DND-41 (cell line): ENCODE data around the gene ZNF79.

Experiments
- CTCF ChIP-seq: IDR thresholded peaks from 2 replicates; pipeline ENCODE4 v1.5.1; 2012; ENCODE audit warnings: borderline replicate concordance, low read length, moderate library complexity, mild to moderate bottlenecking; ENCODE audit not compliant: poor library complexity, severe bottlenecking; ENCODE audit errors: extremely low read depth
- EZH2 ChIP-seq: IDR thresholded peaks from 3 replicates; pipeline ENCODE4 v1.6.1; 2012; ENCODE audit warnings: borderline replicate concordance, low read depth, mild to moderate bottlenecking, moderate library complexity, low read length, inconsistent platforms; ENCODE audit not compliant: severe bottlenecking

DNA sequence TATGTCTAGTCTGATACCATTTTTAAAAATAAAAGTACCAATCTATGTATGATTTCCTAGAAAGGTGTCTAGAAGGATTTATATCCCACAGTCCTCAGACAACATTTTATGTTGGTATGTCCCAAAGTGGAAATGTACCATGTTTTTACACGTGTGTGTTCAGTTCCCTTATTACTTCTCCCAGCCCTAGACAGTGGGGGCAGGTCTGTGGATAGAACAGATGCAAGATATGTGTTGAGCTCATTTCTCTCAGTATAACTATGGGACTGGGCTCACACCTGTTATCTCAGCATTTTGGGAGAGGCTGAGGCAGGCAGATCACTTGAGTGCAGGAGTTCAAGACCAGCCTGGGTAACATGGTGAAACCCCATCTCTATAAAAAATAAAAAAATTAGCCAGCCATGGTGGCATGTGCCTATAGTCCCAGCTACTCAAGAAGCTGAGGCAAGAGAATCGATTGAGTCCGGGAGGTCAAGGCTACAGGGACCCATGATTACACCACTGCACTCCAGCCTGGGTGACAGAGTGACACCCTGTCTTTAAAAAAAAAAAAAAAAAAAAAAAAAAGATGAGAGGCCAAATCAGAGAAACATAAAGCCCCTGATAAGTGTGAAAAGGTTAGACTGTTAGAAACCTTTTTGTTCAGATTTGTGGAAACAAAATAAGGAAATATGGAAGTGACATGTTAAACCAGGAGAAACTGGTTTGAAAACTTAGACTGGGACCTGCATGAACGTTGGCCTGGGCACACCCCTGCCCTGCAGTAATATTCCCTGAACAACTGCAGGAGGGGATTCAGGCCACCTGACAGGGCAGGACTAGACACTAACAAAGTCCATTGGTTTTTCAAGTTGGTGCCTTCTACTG lies 34.6 kb upstream of the ZNF79 start:
- TF ChIP-seq EZH2: no peak
- no peak for TF ChIP-seq CTCF
